Gastrocnemius medialis (tissue), 4 donors: ENCODE measurements around the gene COL23A1. TPM values are rescaled to one million over a fixed set of nuclear protein-coding genes. Genes with fewer than 3 reads are reported as not detected.

Experiments used
- ATAC-seq, 2 donors: fragments of 150-250 bp; one replicate each; pipeline ENCODE4 v1.9.1; 2016
- DNase-seq, 2 donors: peaks; one replicate each; pipeline ENCODE4 v3.0.0-alpha.2; 2019
- H3K27ac ChIP-seq, 4 donors: fragments of 200-600 bp; sonication (generic); 1 replicate in 1 of 4; 2 replicates in 3 of 4; pipeline ENCODE4 v1.5.1; 2016 to 2018; ENCODE audit warnings: mild to moderate bottlenecking in 2 of 4, moderate library complexity in 1 of 4
- H3K27me3 ChIP-seq, 3 donors: fragments of 200-600 bp; sonication (generic) in 2 of 3; 1 replicate in 1 of 3; 2 replicates in 2 of 3; pipeline versions ENCODE4 v1.5.1 to v1.6.0; 2016 to 2019; ENCODE audit warnings: mild to moderate bottlenecking in 1 of 3, moderate library complexity in 1 of 3
- H3K36me3 ChIP-seq, 2 donors: fragments of 200-600 bp; sonication (generic) in 1 of 2; one replicate each; pipeline ENCODE4 v1.5.1; 2017 to 2018
- H3K4me1 ChIP-seq, 2 donors: fragments of 200-600 bp; sonication (generic) in 1 of 2; one replicate each; pipeline ENCODE4 v1.5.1; 2016 to 2017; ENCODE audit warnings: mild to moderate bottlenecking in 2 of 2
- H3K4me3 ChIP-seq, 4 donors: fragments of 200-600 bp; sonication (generic) in 3 of 4; 1 replicate in 1 of 4; 2 replicates in 3 of 4; pipeline ENCODE4 v1.5.1; 2016 to 2019; ENCODE audit warnings: mild to moderate bottlenecking in 2 of 4
- H3K9me3 ChIP-seq, 3 donors: fragments of 200-600 bp; sonication (generic) in 2 of 3; 1 replicate in 1 of 3; 2 replicates in 2 of 3; pipeline ENCODE4 v1.5.1; 2016 to 2019
- CTCF ChIP-seq, 5 experiments: fragments of 450-650 bp in 3 of 5; fragments of 200-600 bp in 2 of 5; sonication (generic) in 2 of 5; IDR thresholded peaks in 4 of 5; conservative IDR thresholded peaks in 1 of 5; 1 replicate in 4 of 5; 2 replicates in 1 of 5; pipeline ENCODE4 v1.5.1; 2016 to 2019; ENCODE audit warnings: antibody characterized with exemption in 5 of 5, mild to moderate bottlenecking in 3 of 5, moderate library complexity in 3 of 5
- POLR2A ChIP-seq, 2 donors: fragments of 450-650 bp; IDR thresholded peaks; one replicate each; pipeline ENCODE4 v1.6.1; 2017; ENCODE audit warnings: antibody characterized with exemption in 2 of 2, mild to moderate bottlenecking in 2 of 2, moderate library complexity in 2 of 2
- in situ Hi-C, 4 donors: fragments of 200-750 bp; cut with MboI; loops; one replicate each; pipeline versions ENCODE4 v1.15.0 to v1.8.0; 2017; ENCODE audit warnings: low sequenced_read_pairs in 4 of 4
- intact Hi-C: fragments of 100-400 bp; cut with DNase I; formaldehyde crosslinking; loops from one replicate; pipeline ENCODE4 v1.15.1; 2023; ENCODE audit warnings: low total_unique reads
- total RNA-seq, 4 donors: library from RNA; depleted of rRNA; stranded (reverse); fragments of >200 nt; gene quantifications; one replicate each; pipeline versions ENCODE4 v1.1.0 to v1.2.3, GENCODE V29; 2016

COL23A1 gene
- total RNA-seq, 4 donors from 2014 or later, result 0.62 to 1.1 (median 0.97) TPM; not detected in 1

GRCh38 chr5:178424810-178425177 lies 165.4 kb downstream of the COL23A1 start:
- Histone ChIP-seq H3K27ac (no peak overlapping the region), H3K4me3 (no peak overlapping the region), H3K9me3 (no peaks in the 10 kb centered on the region), H3K27me3 (no peaks in the 10 kb centered on the region), H3K36me3 (no peaks in the 10 kb centered on the region), H3K4me1 (peaks cover 19 to 21% of the 10 kb centered on the region in 2 donors)
- intact Hi-C loops, result loop anchor here (5.0 kb wide), 1 partner anchor 187 kb away; no protein-coding TSS in a partner anchor
- no peak for DNase-seq
- ATAC-seq, result no peak
- in situ Hi-C loops, result no loop called here
- TF ChIP-seq CTCF (IDR thresholded peaks at IDR 0.05 in 4 of 5, conservative IDR thresholded peaks at IDR 0.05 in 1 of 5), result no peak
- no peak for TF ChIP-seq POLR2A (IDR thresholded peaks at IDR 0.05)

GRCh38 chr5:178423901-178424809 lies 166.0 kb downstream of the COL23A1 start:
- H3K27ac ChIP-seq, result no peak overlapping the region
- no peaks in the 10 kb centered on the region for H3K36me3 ChIP-seq
- intact Hi-C loops, result no loop called here
- TF ChIP-seq CTCF (IDR thresholded peaks at IDR 0.05 in 4 of 5, conservative IDR thresholded peaks at IDR 0.05 in 1 of 5) (no peak), POLR2A (IDR thresholded peaks at IDR 0.05) (no peak)
- no peak for ATAC-seq
- H3K27me3 ChIP-seq, result no peaks in the 10 kb centered on the region
- in situ Hi-C loops, result no loop called here
- H3K4me1 ChIP-seq, result peaks cover 14 to 16% of the 10 kb centered on the region in 2 donors
- DNase-seq, result no peak
- H3K4me3 ChIP-seq, result no peak overlapping the region
- no peaks in the 10 kb centered on the region for H3K9me3 ChIP-seq

GRCh38 chr5:178423431-178423830 lies 166.8 kb downstream of the COL23A1 start:
- Histone ChIP-seq H3K27ac (no peak overlapping the region), H3K36me3 (no peaks in the 10 kb centered on the region), H3K9me3 (no peaks in the 10 kb centered on the region), H3K4me1 (peaks cover 7 to 10% of the 10 kb centered on the region in 2 donors), H3K27me3 (no peaks in the 10 kb centered on the region), H3K4me3 (no peak overlapping the region)
- DNase-seq (no peak), ATAC-seq (no peak)
- intact Hi-C loops, result no loop called here
- in situ Hi-C loops, result no loop called here
- TF ChIP-seq CTCF (IDR thresholded peaks at IDR 0.05 in 4 of 5, conservative IDR thresholded peaks at IDR 0.05 in 1 of 5) (no peak), POLR2A (IDR thresholded peaks at IDR 0.05) (no peak)

- Histone ChIP-seq H3K27ac (no peak overlapping the region), H3K4me1 (peaks cover 0 to under 1% of the 10 kb centered on the region in 2 donors), H3K27me3 (no peaks in the 10 kb centered on the region), H3K9me3 (no peaks in the 10 kb centered on the region), H3K4me3 (no peak overlapping the region), H3K36me3 (no peaks in the 10 kb centered on the region)
- ATAC-seq (no peak), DNase-seq (no peak)
- TF ChIP-seq CTCF (IDR thresholded peaks at IDR 0.05 in 4 of 5, conservative IDR thresholded peaks at IDR 0.05 in 1 of 5) (no peak), POLR2A (IDR thresholded peaks at IDR 0.05) (no peak)
- in situ Hi-C loops (no loop called here), intact Hi-C loops (no loop called here)
Observed at GRCh38 chr5:178422400-178422775, 167.8 kb downstream of the COL23A1 start.
